Muscle layer of colon (tissue), 2 donors: ENCODE results near the gene DEFB121.

Source experiments
- H3K27ac ChIP-seq: one replicate; pipeline ENCODE4 v1.7.0; 2013; ENCODE audit warnings: low read depth, mild to moderate bottlenecking, low read length, moderate library complexity
- H3K27me3 ChIP-seq, 2 donors: one replicate each; pipeline ENCODE4 v1.7.0; 2013; ENCODE audit warnings: low read length in 2 of 2, mild to moderate bottlenecking in 2 of 2; ENCODE audit not compliant: insufficient read depth in 2 of 2, control insufficient read depth in 1 of 2
- H3K36me3 ChIP-seq: one replicate; pipeline ENCODE4 v1.7.0; 2013; ENCODE audit warnings: mild to moderate bottlenecking, low read length; ENCODE audit not compliant: insufficient read depth
- H3K4me1 ChIP-seq: one replicate; pipeline ENCODE4 v1.7.0; 2013; ENCODE audit warnings: mild to moderate bottlenecking, low read length; ENCODE audit not compliant: insufficient read depth
- H3K4me3 ChIP-seq, 2 donors: one replicate each; pipeline ENCODE4 v1.7.0; 2013; ENCODE audit warnings: low read length in 2 of 2, low read depth in 1 of 2, mild to moderate bottlenecking in 1 of 2, moderate library complexity in 1 of 2
- H3K9ac ChIP-seq: one replicate; pipeline ENCODE4 v1.7.0; 2013; ENCODE audit warnings: low read length
- H3K9me3 ChIP-seq: one replicate; pipeline ENCODE4 v1.7.0; 2013; ENCODE audit warnings: mild to moderate bottlenecking, low read length
- donor health status: abdominal sarcoma.
- donor health status: Adenocarcinoma of cecum.

The DEFB121 gene

DNA sequence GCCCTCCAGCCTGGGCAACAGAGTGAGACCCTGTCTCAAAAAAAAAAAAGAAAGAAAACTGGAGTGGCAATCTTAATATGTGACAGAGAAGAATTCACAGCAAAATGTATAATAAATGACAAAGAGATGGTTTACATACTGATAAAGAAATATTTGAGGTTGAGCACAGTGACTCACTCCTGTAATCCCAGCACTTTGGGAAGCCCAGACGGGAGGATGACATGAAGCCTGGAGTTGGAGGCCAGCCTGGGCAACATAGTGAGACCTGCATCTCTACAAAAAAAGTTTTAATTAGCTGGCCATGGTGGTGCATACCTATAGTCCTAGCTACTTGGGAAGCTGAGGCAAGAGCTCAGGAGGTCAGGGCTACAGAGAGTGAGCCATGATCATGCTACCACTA, 50.0 kb downstream of the DEFB121 start:
- H3K9me3 ChIP-seq, result no peaks in the 10 kb centered on the region
- no peaks in the 10 kb centered on the region for H3K27me3 ChIP-seq
- no peak overlapping the region for H3K9ac ChIP-seq
- no peaks in the 10 kb centered on the region for H3K4me1 ChIP-seq
- no peak overlapping the region for H3K27ac ChIP-seq
- H3K36me3 ChIP-seq, result no peaks in the 10 kb centered on the region
- no peak overlapping the region for H3K4me3 ChIP-seq
